NCI-H2196 (cell line): Measurements from ENCODE around the gene EXOC6B.
"Not testable (repeated sequence)": the region's sequence is repeated elsewhere in the genome, so short reads cannot be mapped to it uniquely, and the experiment has no call there.

Experiments used
- DNase-seq: peaks from one replicate; lab custom pipeline; 2025; ENCODE audit not compliant: unreplicated experiment; lab: John Stamatoyannopoulos, UW

EXOC6B gene

GRCh38 chr2:72555943-72556342, 269.9 kb downstream of the EXOC6B start:
- DNase-seq = no peak

- DNase-seq = not testable (repeated sequence)
These were observed 270.5 kb downstream of the EXOC6B start for GRCh38 chr2:72555363-72555762.

GRCh38 chr2:72554910-72555309, 270.9 kb downstream of the EXOC6B start:
- DNase-seq = not testable (repeated sequence)

GRCh38 chr2:72554381-72554780, 271.5 kb downstream of the EXOC6B start:
- no peak for DNase-seq

- DNase-seq = no peak
These were observed 277.6 kb downstream of the EXOC6B start for GRCh38 chr2:72548081-72548764.

- DNase-seq = no peak
These were observed 280.0 kb downstream of the EXOC6B start for GRCh38 chr2:72545790-72546189.

GRCh38 chr2:72544554-72544953, 281.3 kb downstream of the EXOC6B start:
- no peak for DNase-seq

GRCh38 chr2:72543497-72544216, 282.2 kb downstream of the EXOC6B start:
- DNase-seq = no peak

- no peak for DNase-seq
These were observed 286.7 kb downstream of the EXOC6B start for GRCh38 chr2:72539071-72539552.

- no peak for DNase-seq
These were observed 287.3 kb downstream of the EXOC6B start for GRCh38 chr2:72538486-72538885.

GRCh38 chr2:72535586-72535985, 290.2 kb downstream of the EXOC6B start:
- DNase-seq = not testable (repeated sequence)

- no peak for DNase-seq
These were observed 292.1 kb downstream of the EXOC6B start for GRCh38 chr2:72533765-72534164.

GRCh38 chr2:72527424-72527823, 298.4 kb downstream of the EXOC6B start:
- no peak for DNase-seq

GRCh38 chr2:72526623-72527022, 299.2 kb downstream of the EXOC6B start:
- no peak for DNase-seq

GRCh38 chr2:72524071-72524470, 301.8 kb downstream of the EXOC6B start:
- no peak for DNase-seq

GRCh38 chr2:72515696-72516095, 310.1 kb downstream of the EXOC6B start:
- DNase-seq = no peak

GRCh38 chr2:72513011-72513410, 312.8 kb downstream of the EXOC6B start:
- no peak for DNase-seq

- no peak for DNase-seq
These were observed 313.5 kb downstream of the EXOC6B start for GRCh38 chr2:72512376-72512775.

GRCh38 chr2:72511906-72512305, 313.9 kb downstream of the EXOC6B start:
- DNase-seq = no peak

- DNase-seq = no peak
These were observed 328.1 kb downstream of the EXOC6B start for GRCh38 chr2:72497763-72498162.

GRCh38 chr2:72496479-72496878, 329.4 kb downstream of the EXOC6B start:
- no peak for DNase-seq

- DNase-seq = no peak
These were observed 331.4 kb downstream of the EXOC6B start for GRCh38 chr2:72494392-72494791.
